Breast epithelium (tissue), 3 donors: ENCODE measurements around the gene PRKCE.

Source experiments
- CTCF ChIP-seq, 3 donors: fragments of 450-650 bp; IDR thresholded peaks; one replicate each; pipeline ENCODE4 v1.5.1; 2016 to 2017; ENCODE audit warnings: antibody characterized with exemption in 3 of 3, mild to moderate bottlenecking in 3 of 3, moderate library complexity in 3 of 3
- POLR2AphosphoS5 ChIP-seq, 3 donors: sonication (generic); formaldehyde crosslinking; IDR thresholded peaks; one replicate each; pipeline ENCODE4 v1.6.1; 2017; ENCODE audit warnings: antibody characterized with exemption in 3 of 3

GRCh38 chr2:45759310-45759851, 107.9 kb downstream of the PRKCE start:
- TF ChIP-seq CTCF (IDR thresholded peaks at IDR 0.05) (no peak), POLR2AphosphoS5 (IDR thresholded peaks at IDR 0.05) (no peak)
